GM12878 (cell line): ENCODE results near the gene CTXND1. TPM values are rescaled to one million over a fixed set of nuclear protein-coding genes. Genes with fewer than 3 reads are reported as not detected.

Source experiments
- BMI1 ChIP-seq: fragments of 450-650 bp; IDR thresholded peaks from 2 replicates; pipeline ENCODE4 v1.6.1; 2016; ENCODE audit warnings: mild to moderate bottlenecking, moderate library complexity, borderline replicate concordance
- CHD2 ChIP-seq: IDR thresholded peaks from 2 replicates; pipeline ENCODE4 v1.6.1; 2011; ENCODE audit warnings: low read depth, low read length, improper control_type of control experiment, borderline replicate concordance
- CHD4 ChIP-seq: fragments of 200-600 bp; sonication (generic); IDR thresholded peaks from 2 replicates; pipeline ENCODE4 v1.6.1; 2016; ENCODE audit warnings: mild to moderate bottlenecking
- CUX1 ChIP-seq: IDR thresholded peaks from 2 replicates; pipeline ENCODE4 v1.6.1; 2012; ENCODE audit warnings: improper control_type of control experiment, low read depth, low read length; ENCODE audit not compliant: insufficient replicate concordance
- FOS ChIP-seq: IDR thresholded peaks from 3 replicates; pipeline ENCODE4 v1.6.1; 2011; ENCODE audit warnings: borderline replicate concordance; ENCODE audit not compliant: insufficient read length; ENCODE audit errors: extremely low read depth
- FOXM1 ChIP-seq: IDR thresholded peaks from 2 replicates; pipeline ENCODE4 v1.6.1; 2012; ENCODE audit warnings: low read depth, mild to moderate bottlenecking, inconsistent platforms, low read length, moderate library complexity
- IRF3 ChIP-seq: fragments of 450-650 bp; IDR thresholded peaks from 2 replicates; pipeline ENCODE4 v1.6.1; 2014; ENCODE audit warnings: mild to moderate bottlenecking
- KLF5 ChIP-seq: fragments of 450-650 bp; IDR thresholded peaks from 2 replicates; pipeline ENCODE4 v1.6.1; 2014; ENCODE audit warnings: mild to moderate bottlenecking; ENCODE audit not compliant: partially characterized antibody
- RELA ChIP-seq: fragments of 450-650 bp; IDR thresholded peaks from 2 replicates; pipeline ENCODE4 v1.8.0; 2014; ENCODE audit warnings: borderline replicate concordance; ENCODE audit not compliant: partially characterized antibody
- TCF3 ChIP-seq: IDR thresholded peaks from 2 replicates; pipeline ENCODE4 v1.6.1; 2012; ENCODE audit warnings: low read depth, mild to moderate bottlenecking, low read length, borderline replicate concordance; ENCODE audit not compliant: insufficient read depth
- ZBTB4 ChIP-seq: fragments of 450-650 bp; formaldehyde crosslinking; IDR thresholded peaks from 2 replicates; pipeline ENCODE4 v1.4.0; 2022; ENCODE audit warnings: mild to moderate bottlenecking, moderate library complexity
- ZNF207 ChIP-seq: fragments of 450-650 bp; IDR thresholded peaks from 2 replicates; pipeline ENCODE4 v1.6.1; 2014; ENCODE audit warnings: antibody characterized with exemption, mild to moderate bottlenecking, borderline replicate concordance
- ZNF274 ChIP-seq: IDR thresholded peaks from one replicate; pipeline ENCODE4 v1.8.0; 2011; ENCODE audit not compliant: insufficient read length, insufficient read depth
- ZNF622 ChIP-seq: fragments of 450-650 bp; IDR thresholded peaks from 2 replicates; pipeline ENCODE4 v1.6.1; 2017; ENCODE audit warnings: mild to moderate bottlenecking, inconsistent platforms
- polyA plus RNA-seq, 11 experiments: library from polyadenylated mRNA; depleted of rRNA in 4 of 11; unstranded in 6 of 11; stranded (reverse) in 5 of 11; fragments of >200 nt; fragmentation: Nextera tagmentation in 4 of 11; fragmentation: Illumina TruSeq in 1 of 11; extraction: Ambion mirVana in 4 of 11; extraction: Trizol in 1 of 11; gene quantifications; 1 replicate in 1 of 11; 2 replicates in 10 of 11; pipeline versions ENCODE4 v1.2.1 to v1.2.3, GENCODE V29; 2011 to 2016; ENCODE audit warnings: inconsistent platforms in 2 of 11, missing spikeins in 2 of 11, low read depth in 1 of 11
- total RNA-seq, 4 experiments: library from RNA; depleted of rRNA in 3 of 4; stranded (reverse); fragments of >200 nt in 3 of 4; fragmentation: Illumina TruSeq in 1 of 4; extraction: Trizol in 1 of 4; gene quantifications; 2 replicates each; pipeline versions ENCODE4 v1.2.1 to v1.2.3, GENCODE V29; 2013 to 2021

CTXND1 gene
- total and polyA plus RNA-seq, 10 of the 15 experiments (the other 5 are each of a cell fraction or from before 2014, with no cell fraction given) = under 0.01 to 0.03 (median 0.02) TPM; not detected in 7

GRCh38 chr15:80182611-80183261 is 69.3 kb downstream of the CTXND1 start (continued):
- TF ChIP-seq CUX1 = no peak
- TF ChIP-seq CHD2 = no peak
- no peak for TF ChIP-seq RELA
- no peak for TF ChIP-seq FOXM1
- TF ChIP-seq FOS = no peak
- no peak for TF ChIP-seq IRF3
- no peak for TF ChIP-seq TCF3
- no peak for TF ChIP-seq KLF5
- no peak for TF ChIP-seq ZNF622
- no peak for TF ChIP-seq CHD4
- TF ChIP-seq BMI1 = no peak
- TF ChIP-seq ZBTB4 (CRISPR knock-in tag) = no peak
- TF ChIP-seq ZNF207 = no peak
- TF ChIP-seq ZNF274 = no peak
- TF ChIP-seq, all 136 proteins: peak for 0
